GM23338 (cell line): ENCODE results near the gene GPR25. TPM values are rescaled to one million over a fixed set of nuclear protein-coding genes. Genes with fewer than 3 reads are reported as not detected.

Experiments
- ATAC-seq: fragments of 200-7000 bp; cut with Tn5 transposase; 3 replicates; pipeline ENCODE4 v1.9.1; 2020
- DNase-seq: peaks from one replicate; pipeline ENCODE4 v3.0.0-alpha.2; 2015; ENCODE audit warnings: low spot score
- H2AFZ ChIP-seq: fragments of 200-600 bp; sonication (generic); 2 replicates; pipeline ENCODE4 v1.8.0; 2016; ENCODE audit warnings: antibody characterized with exemption, mild to moderate bottlenecking, moderate library complexity
- H3F3A ChIP-seq: fragments of 200-600 bp; sonication (generic); replicated peaks from 2 replicates; pipeline ENCODE4 v1.8.0; 2017; ENCODE audit warnings: antibody characterized with exemption, mixed run types, low read depth
- H3K27ac ChIP-seq: fragments of 200-600 bp; sonication (generic); 2 replicates; pipeline ENCODE4 v1.6.1; 2016; ENCODE audit warnings: low read depth
- H3K27me3 ChIP-seq: fragments of 200-600 bp; sonication (generic); 2 replicates; pipeline ENCODE4 v1.8.0; 2016; ENCODE audit warnings: mild to moderate bottlenecking, mixed run types, moderate library complexity; ENCODE audit not compliant: insufficient read depth
- H3K36me3 ChIP-seq: fragments of 200-600 bp; sonication (generic); 2 replicates; pipeline ENCODE4 v1.8.0; 2016; ENCODE audit warnings: mild to moderate bottlenecking; ENCODE audit not compliant: insufficient read depth
- H3K4me1 ChIP-seq: fragments of 200-600 bp; sonication (generic); 2 replicates; pipeline ENCODE4 v1.8.0; 2016; ENCODE audit warnings: mild to moderate bottlenecking, moderate library complexity; ENCODE audit not compliant: insufficient read depth
- H3K4me2 ChIP-seq: fragments of 200-600 bp; sonication (generic); 2 replicates; pipeline ENCODE4 v1.7.1; 2017; ENCODE audit warnings: mixed run types
- H3K4me3 ChIP-seq: fragments of 200-600 bp; sonication (generic); 2 replicates; pipeline ENCODE4 v1.6.1; 2016; ENCODE audit warnings: mixed run types
- H3K79me2 ChIP-seq: fragments of 200-600 bp; sonication (generic); replicated peaks from 2 replicates; pipeline ENCODE4 v1.8.0; 2017; ENCODE audit warnings: mild to moderate bottlenecking; ENCODE audit not compliant: insufficient read depth
- H3K9me2 ChIP-seq: fragments of 200-600 bp; sonication (generic); 2 replicates; pipeline ENCODE4 v1.8.0; 2017; ENCODE audit not compliant: insufficient read depth
- H4K20me1 ChIP-seq: fragments of 200-600 bp; sonication (generic); replicated peaks from 2 replicates; pipeline ENCODE4 v1.8.0; 2017; ENCODE audit warnings: mild to moderate bottlenecking; ENCODE audit not compliant: insufficient read depth
- H3K27ac Mint-ChIP-seq: 2 replicates; pipeline ENCODE4 v1.8.0; 2020; ENCODE audit warnings: inconsistent platforms, mild to moderate bottlenecking, moderate library complexity, mixed read lengths
- H3K27me3 Mint-ChIP-seq: 3 replicates; pipeline ENCODE4 v1.8.0; 2022; ENCODE audit warnings: low read depth, mild to moderate bottlenecking, moderate library complexity, mixed read lengths, inconsistent platforms; ENCODE audit not compliant: insufficient read depth, poor library complexity
- H3K36me3 Mint-ChIP-seq: 3 replicates; pipeline ENCODE4 v1.8.0; 2021; ENCODE audit warnings: low read depth, mild to moderate bottlenecking, inconsistent platforms, moderate library complexity, mixed read lengths
- H3K4me1 Mint-ChIP-seq: 3 replicates; pipeline ENCODE4 v1.8.0; 2020; ENCODE audit warnings: mild to moderate bottlenecking, inconsistent platforms, mixed read lengths
- H3K4me3 Mint-ChIP-seq: 3 replicates; pipeline ENCODE4 v1.8.0; 2021; ENCODE audit warnings: moderate library complexity, mild to moderate bottlenecking, inconsistent platforms, mixed read lengths
- H3K9me3 Mint-ChIP-seq: 3 replicates; pipeline ENCODE4 v1.8.0; 2020; ENCODE audit warnings: moderate library complexity, mild to moderate bottlenecking, inconsistent platforms, mixed read lengths
- ETS1 ChIP-seq: IDR thresholded peaks from 2 replicates; pipeline ENCODE4 v1.6.1; 2016; ENCODE audit warnings: antibody characterized with exemption
- EZH2 ChIP-seq: fragments of 200-600 bp; sonication (generic); IDR thresholded peaks from one replicate; pipeline ENCODE4 v1.8.0; 2017; ENCODE audit warnings: antibody characterized with exemption, mild to moderate bottlenecking, low read depth; ENCODE audit not compliant: unreplicated experiment
- EZH2phosphoT487 ChIP-seq: fragments of 200-600 bp; sonication (generic); IDR thresholded peaks from one replicate; pipeline ENCODE4 v1.8.1; 2018; ENCODE audit warnings: antibody characterized with exemption; ENCODE audit not compliant: unreplicated experiment
- JUNB ChIP-seq: IDR thresholded peaks from one replicate; pipeline ENCODE4 v1.6.1; 2016; ENCODE audit warnings: antibody characterized with exemption; ENCODE audit not compliant: unreplicated experiment
- NANOG ChIP-seq: IDR thresholded peaks from 2 replicates; pipeline ENCODE4 v1.6.1; 2016; ENCODE audit warnings: antibody characterized with exemption, borderline replicate concordance
- POLR2AphosphoS5 ChIP-seq: IDR thresholded peaks from 2 replicates; pipeline ENCODE4 v1.6.1; 2016; ENCODE audit warnings: antibody characterized with exemption, low read depth
- REST ChIP-seq: IDR thresholded peaks from one replicate; pipeline ENCODE4 v1.6.1; 2018; ENCODE audit warnings: antibody characterized with exemption; ENCODE audit not compliant: unreplicated experiment
- STAT1 ChIP-seq: IDR thresholded peaks from one replicate; pipeline ENCODE4 v1.6.1; 2016; ENCODE audit warnings: antibody characterized with exemption; ENCODE audit not compliant: unreplicated experiment
- ZNF331 ChIP-seq: fragments of 250-450 bp; sonication (Bioruptor Pico); IDR thresholded peaks from 2 replicates; pipeline ENCODE4 v1.5.0; 2020; ENCODE audit warnings: low read depth, mild to moderate bottlenecking, moderate library complexity
- ZNF462 ChIP-seq: fragments of 250-450 bp; sonication (Bioruptor Pico); IDR thresholded peaks from 2 replicates; pipeline ENCODE4 v1.5.0; 2020; ENCODE audit warnings: mild to moderate bottlenecking, moderate library complexity
- polyA plus RNA-seq: library from polyadenylated mRNA; unstranded; fragments of >200 nt; fragmentation: Nextera tagmentation; extraction: Ambion mirVana; gene quantifications from 2 replicates; pipeline ENCODE4 v1.2.1, GENCODE V29; 2016
- total RNA-seq: library from RNA; depleted of rRNA; stranded (reverse); fragments of >200 nt; shearing (Covaris generic); gene quantifications from 2 replicates; pipeline ENCODE4 v1.2.3, GENCODE V29; 2014

Gene GPR25
- total and polyA plus RNA-seq, 2 experiments from 2014 or later: not detected

GRCh38 chr1:200892546-200892945 lies 19.8 kb downstream of the GPR25 start:
- Mint-ChIP-seq H3K9me3 (no peaks in the 10 kb centered on the region; the same call in 2 of the 3 replicates), H3K36me3 (peaks cover 8% of the 10 kb centered on the region; the same call in 2 of the 3 replicates), H3K27ac (peak overlapping the region; percentile 95), H3K27me3 (peaks cover 33% of the 10 kb centered on the region), H3K4me3 (peak overlapping the region; percentile 85), H3K4me1 (peaks cover 74% of the 10 kb centered on the region)
- peaks cover 62% of the 10 kb centered on the region for H3K4me1 ChIP-seq
- no peaks in the 10 kb centered on the region for H3K9me2 ChIP-seq
- 0 out of 2 replicates have a peak, but pooled peaks cover 9% of the 10 kb centered on the region for H3F3A ChIP-seq
- peak; percentile 4 for ATAC-seq
- TF ChIP-seq NANOG: no peak
- no peak for TF ChIP-seq ETS1
- TF ChIP-seq EZH2phosphoT487: no peak
- TF ChIP-seq JUNB: no peak
- no peak for TF ChIP-seq EZH2
- TF ChIP-seq POLR2AphosphoS5: no peak; the same call in 1 of the 2 replicates
- TF ChIP-seq ZNF462 (CRISPR knock-in tag): no peak
- TF ChIP-seq REST: no peak
- TF ChIP-seq ZNF331 (CRISPR knock-in tag): no peak
- TF ChIP-seq STAT1: no peak
- H3K79me2 ChIP-seq: peaks cover 56% of the 10 kb centered on the region
- H3K27ac ChIP-seq: peak overlapping the region; percentile 99
- DNase-seq: peak; percentile 63
- no peaks in the 10 kb centered on the region for H3K36me3 ChIP-seq
- peak overlapping the region; percentile 95 for H3K4me2 ChIP-seq
- H3K27me3 ChIP-seq: no peaks in the 10 kb centered on the region
- peak overlapping the region; percentile 74 for H3K4me3 ChIP-seq
- no peak overlapping the region for H2AFZ ChIP-seq
- no peaks in the 10 kb centered on the region; the same call in 1 of the 2 replicates for H4K20me1 ChIP-seq
